T follicular helper cell (primary cell): ENCODE results near the gene NOSIP.
A peak's percentile ranks its signal among the peaks of the same experiment; 100 is the strongest.

Source experiments
- DNase-seq: peaks from one replicate; pipeline ENCODE4 v3.0.0-alpha.2; 2020; ENCODE audit warnings: low read depth

NOSIP gene

GRCh38 chr19:49546825-49547565, 33.4 kb downstream of the NOSIP start:
- DNase-seq, result peak; percentile 60

- DNase-seq, result no peak
Observed at GRCh38 chr19:49544154-49544553, 36.2 kb downstream of the NOSIP start.

- DNase-seq, result no peak
Observed at GRCh38 chr19:49543032-49543431, 37.3 kb downstream of the NOSIP start.

- no peak for DNase-seq
Observed at GRCh38 chr19:49542446-49542845, 37.9 kb downstream of the NOSIP start.

- DNase-seq, result no peak
Observed at GRCh38 chr19:49541914-49542313, 38.4 kb downstream of the NOSIP start.

- DNase-seq, result no peak
Observed at GRCh38 chr19:49539192-49539952, 41.0 kb downstream of the NOSIP start.

- DNase-seq, result no peak
Observed at GRCh38 chr19:49538643-49539042, 41.7 kb downstream of the NOSIP start.

GRCh38 chr19:49536921-49537462, 43.4 kb downstream of the NOSIP start:
- no peak for DNase-seq

- DNase-seq, result no peak
Observed at GRCh38 chr19:49534632-49535385, 45.5 kb downstream of the NOSIP start.

- peak; percentile 75 for DNase-seq
Observed at GRCh38 chr19:49533551-49534488, 46.5 kb downstream of the NOSIP start.

- DNase-seq, result no peak
Observed at GRCh38 chr19:49530708-49531107, 49.6 kb downstream of the NOSIP start.

- no peak for DNase-seq
Observed at GRCh38 chr19:49528211-49528771, 52.1 kb downstream of the NOSIP start.

- DNase-seq, result no peak
Observed at GRCh38 chr19:49524812-49525455, 55.4 kb downstream of the NOSIP start.

GRCh38 chr19:49520705-49521319, 59.5 kb downstream of the NOSIP start:
- no peak for DNase-seq

GRCh38 chr19:49518033-49518432, 62.3 kb downstream of the NOSIP start:
- no peak for DNase-seq

- DNase-seq, result no peak
Observed at GRCh38 chr19:49515767-49516166, 64.6 kb downstream of the NOSIP start.

- no peak for DNase-seq
Observed at GRCh38 chr19:49514151-49514550, 66.2 kb downstream of the NOSIP start.

GRCh38 chr19:49513746-49514118, 66.6 kb downstream of the NOSIP start:
- no peak for DNase-seq

- DNase-seq, result no peak
Observed at GRCh38 chr19:49512970-49513745, 67.2 kb downstream of the NOSIP start.
